Right atrium auricular region (tissue), 2 donors: ENCODE measurements around the gene SYCN. TPM values are rescaled to one million over a fixed set of nuclear protein-coding genes. Genes with fewer than 3 reads are reported as not detected.
A peak's percentile ranks its signal among the peaks of the same experiment; 100 is the strongest.

Experiments used
- DNase-seq: peaks from one replicate; pipeline ENCODE4 v3.0.0-alpha.2; 2019; ENCODE audit warnings: low spot score
- H3K27ac ChIP-seq, 2 donors: fragments of 200-600 bp; sonication (generic); 1 replicate in 1 of 2; 2 replicates in 1 of 2; pipeline ENCODE4 v1.5.1; 2016 to 2019
- H3K27me3 ChIP-seq, 2 donors: fragments of 200-600 bp; sonication (generic); one replicate each; pipeline versions ENCODE4 v1.5.1 to v1.6.0; 2017 to 2019
- H3K36me3 ChIP-seq: fragments of 200-600 bp; sonication (generic); one replicate; pipeline ENCODE4 v1.5.1; 2016
- H3K4me1 ChIP-seq, 2 donors: fragments of 200-600 bp; sonication (generic); one replicate each; pipeline versions ENCODE4 v1.5.1 to v1.6.0; 2017 to 2019
- H3K4me3 ChIP-seq, 2 donors: fragments of 200-600 bp; sonication (generic); 1 replicate in 1 of 2; 2 replicates in 1 of 2; pipeline ENCODE4 v1.5.1; 2017 to 2019; ENCODE audit warnings: mild to moderate bottlenecking in 1 of 2, moderate library complexity in 1 of 2
- H3K9me3 ChIP-seq, 2 donors: fragments of 200-600 bp; sonication (generic); one replicate each; pipeline ENCODE4 v1.5.1; 2019
- CTCF ChIP-seq, 2 donors: fragments of 200-600 bp; sonication (generic); IDR thresholded peaks; one replicate each; pipeline ENCODE4 v1.5.1; 2019; ENCODE audit warnings: antibody characterized with exemption in 2 of 2
- total RNA-seq, 2 donors: library from RNA; depleted of rRNA; stranded (reverse); fragments of >200 nt; gene quantifications; one replicate each; pipeline ENCODE4 v1.1.0, GENCODE V29; 2016

Gene SYCN
- total RNA-seq, 2 donors from 2014 or later: not detected

GRCh38 chr19:39164289-39164688, 39.8 kb downstream of the SYCN start:
- DNase-seq: no peak

GRCh38 chr19:39163621-39164020, 40.4 kb downstream of the SYCN start:
- TF ChIP-seq CTCF (IDR thresholded peaks at IDR 0.05): no peak
- no peak for DNase-seq
- peaks cover 0 to 36% of the 10 kb centered on the region in 2 donors for H3K4me1 ChIP-seq

More at GRCh38 chr19:39164289-39164688, 39.8 kb downstream of the SYCN start:
- Histone ChIP-seq H3K36me3 (no peaks in the 10 kb centered on the region), H3K9me3 (no peaks in the 10 kb centered on the region), H3K27ac (no peak overlapping the region), H3K4me3 (no peak overlapping the region), H3K27me3 (no peaks in the 10 kb centered on the region), H3K4me1 (peaks cover 0 to 36% of the 10 kb centered on the region in 2 donors)
- no peak for TF ChIP-seq CTCF (IDR thresholded peaks at IDR 0.05)

GRCh38 chr19:39162441-39163043, 41.5 kb downstream of the SYCN start:
- peaks cover 0 to 43% of the 10 kb centered on the region in 2 donors for H3K4me1 ChIP-seq
- H3K9me3 ChIP-seq: no peaks in the 10 kb centered on the region
- no peaks in the 10 kb centered on the region for H3K36me3 ChIP-seq
- no peak for TF ChIP-seq CTCF (IDR thresholded peaks at IDR 0.05)
- no peak overlapping the region for H3K4me3 ChIP-seq
- DNase-seq: no peak
- no peaks in the 10 kb centered on the region for H3K27me3 ChIP-seq
- no peak overlapping the region for H3K27ac ChIP-seq

More at GRCh38 chr19:39163621-39164020, 40.4 kb downstream of the SYCN start:
- H3K36me3 ChIP-seq: no peaks in the 10 kb centered on the region
- no peak overlapping the region for H3K27ac ChIP-seq
- H3K9me3 ChIP-seq: no peaks in the 10 kb centered on the region
- no peak overlapping the region for H3K4me3 ChIP-seq
- no peaks in the 10 kb centered on the region for H3K27me3 ChIP-seq

GRCh38 chr19:39160889-39161672, 43.0 kb downstream of the SYCN start:
- TF ChIP-seq CTCF (IDR thresholded peaks at IDR 0.05): no peak
- no peak overlapping the region for H3K27ac ChIP-seq
- no peaks in the 10 kb centered on the region for H3K36me3 ChIP-seq
- H3K4me1 ChIP-seq: peaks cover 0 to 43% of the 10 kb centered on the region in 2 donors
- no peak for DNase-seq
- H3K9me3 ChIP-seq: no peaks in the 10 kb centered on the region
- no peak overlapping the region for H3K4me3 ChIP-seq
- H3K27me3 ChIP-seq: no peaks in the 10 kb centered on the region

- Histone ChIP-seq H3K27ac (no peak overlapping the region), H3K27me3 (no peaks in the 10 kb centered on the region), H3K9me3 (no peaks in the 10 kb centered on the region), H3K36me3 (no peaks in the 10 kb centered on the region), H3K4me3 (no peak overlapping the region), H3K4me1 (peaks cover 0 to 46% of the 10 kb centered on the region in 2 donors)
- peak; percentile 78 for DNase-seq
- TF ChIP-seq CTCF (IDR thresholded peaks at IDR 0.05): no peak
Observed at GRCh38 chr19:39160523-39160861, 43.6 kb downstream of the SYCN start.
